ENCODE results near the gene OR9Q1.

OR9Q1 gene

GRCh38 chr11:58003591-58003990 lies 20.1 kb upstream of the OR9Q1 start:
- Histone ChIP-seq H3K9me3 (ENCODE audit: control insufficient read depth, insufficient read depth, low read length) (peaks cover 8% of the 10 kb centered on the region; the same call in 1 of the 2 replicates), H3K9ac (ENCODE audit: low read depth, low read length) (no peak overlapping the region), H3K36me3 (ENCODE audit: insufficient read depth, low read length) (no peaks in the 10 kb centered on the region), H3K4me1 (ENCODE audit: insufficient read depth, low read length) (no peaks in the 10 kb centered on the region; the same call in 1 of the 2 replicates)

GRCh38 chr11:58004664-58005063 lies 19.0 kb upstream of the OR9Q1 start:
- Histone ChIP-seq H3K36me3 (ENCODE audit: insufficient read depth, low read length) (no peaks in the 10 kb centered on the region), H3K9ac (ENCODE audit: low read depth, low read length) (no peak overlapping the region), H3K9me3 (ENCODE audit: control insufficient read depth, insufficient read depth, low read length) (peaks cover 8% of the 10 kb centered on the region; the same call in 1 of the 2 replicates), H3K4me1 (ENCODE audit: insufficient read depth, low read length) (no peaks in the 10 kb centered on the region; the same call in 1 of the 2 replicates)

- H3K4me1 ChIP-seq (ENCODE audit: insufficient read depth, low read length), result no peaks in the 10 kb centered on the region; the same call in 1 of the 2 replicates
- H3K9me3 ChIP-seq (ENCODE audit: control insufficient read depth, insufficient read depth, low read length), result no peaks in the 10 kb centered on the region
- no peaks in the 10 kb centered on the region for H3K36me3 ChIP-seq (ENCODE audit: insufficient read depth, low read length)
- H3K9ac ChIP-seq (ENCODE audit: low read depth, low read length), result no peak overlapping the region
These were observed 16.7 kb upstream of the OR9Q1 start for GRCh38 chr11:58006940-58007339.

GRCh38 chr11:58011771-58012170 lies 11.9 kb upstream of the OR9Q1 start:
- Histone ChIP-seq H3K4me1 (ENCODE audit: insufficient read depth, low read length) (no peaks in the 10 kb centered on the region), H3K9ac (ENCODE audit: low read depth, low read length) (no peak overlapping the region), H3K36me3 (ENCODE audit: insufficient read depth, low read length) (no peaks in the 10 kb centered on the region), H3K9me3 (ENCODE audit: control insufficient read depth, insufficient read depth, low read length) (no peaks in the 10 kb centered on the region)

GRCh38 chr11:58024601-58025091 lies 965 bp downstream of the OR9Q1 start:
- Histone ChIP-seq H3K9me3 (ENCODE audit: control insufficient read depth, insufficient read depth, low read length) (no peaks in the 10 kb centered on the region), H3K9ac (ENCODE audit: low read depth, low read length) (no peak overlapping the region), H3K4me1 (ENCODE audit: insufficient read depth, low read length) (no peaks in the 10 kb centered on the region), H3K36me3 (ENCODE audit: insufficient read depth, low read length) (no peaks in the 10 kb centered on the region)

GRCh38 chr11:58027341-58027740 lies 3.7 kb downstream of the OR9Q1 start:
- no peaks in the 10 kb centered on the region for H3K4me1 ChIP-seq (ENCODE audit: insufficient read depth, low read length)

GRCh38 chr11:58028687-58029411 lies 5.2 kb downstream of the OR9Q1 start:
- no peaks in the 10 kb centered on the region for H3K4me1 ChIP-seq (ENCODE audit: insufficient read depth, low read length)
- no peak overlapping the region for H3K9ac ChIP-seq (ENCODE audit: low read depth, low read length)
- no peaks in the 10 kb centered on the region for H3K36me3 ChIP-seq (ENCODE audit: insufficient read depth, low read length)
- no peaks in the 10 kb centered on the region for H3K9me3 ChIP-seq (ENCODE audit: control insufficient read depth, insufficient read depth, low read length)

More at GRCh38 chr11:58027341-58027740, 3.7 kb downstream of the OR9Q1 start:
- no peaks in the 10 kb centered on the region for H3K9me3 ChIP-seq (ENCODE audit: control insufficient read depth, insufficient read depth, low read length)
- H3K9ac ChIP-seq (ENCODE audit: low read depth, low read length), result no peak overlapping the region
- no peaks in the 10 kb centered on the region for H3K36me3 ChIP-seq (ENCODE audit: insufficient read depth, low read length)

- Histone ChIP-seq H3K9me3 (ENCODE audit: control insufficient read depth, insufficient read depth, low read length) (no peaks in the 10 kb centered on the region), H3K4me1 (ENCODE audit: insufficient read depth, low read length) (no peaks in the 10 kb centered on the region), H3K36me3 (ENCODE audit: insufficient read depth, low read length) (no peaks in the 10 kb centered on the region), H3K9ac (ENCODE audit: low read depth, low read length) (no peak within 1 kb of the TSS)
These were observed 7.0 kb downstream of the OR9Q1 start, which contains the start of gene OR6Q1 for GRCh38 chr11:58030653-58031052. Gene OR6Q1, plus strand, starts transcription at chr11:58030953. Its CDS starts 0 bp downstream, at chr11:58030953.

GRCh38 chr11:58034471-58034870 lies 10.8 kb downstream of the OR9Q1 start:
- H3K36me3 ChIP-seq (ENCODE audit: insufficient read depth, low read length), result no peaks in the 10 kb centered on the region
- no peaks in the 10 kb centered on the region for H3K9me3 ChIP-seq (ENCODE audit: control insufficient read depth, insufficient read depth, low read length)
- H3K4me1 ChIP-seq (ENCODE audit: insufficient read depth, low read length), result no peaks in the 10 kb centered on the region
- no peak overlapping the region for H3K9ac ChIP-seq (ENCODE audit: low read depth, low read length)

GRCh38 chr11:58039589-58039988 lies 15.9 kb downstream of the OR9Q1 start:
- no peaks in the 10 kb centered on the region for H3K4me1 ChIP-seq (ENCODE audit: insufficient read depth, low read length)
- H3K36me3 ChIP-seq (ENCODE audit: insufficient read depth, low read length), result no peaks in the 10 kb centered on the region
- H3K9ac ChIP-seq (ENCODE audit: low read depth, low read length), result no peak overlapping the region
- H3K9me3 ChIP-seq (ENCODE audit: control insufficient read depth, insufficient read depth, low read length), result no peaks in the 10 kb centered on the region

- Histone ChIP-seq H3K9me3 (ENCODE audit: control insufficient read depth, insufficient read depth, low read length) (no peaks in the 10 kb centered on the region), H3K4me1 (ENCODE audit: insufficient read depth, low read length) (no peaks in the 10 kb centered on the region), H3K36me3 (ENCODE audit: insufficient read depth, low read length) (no peaks in the 10 kb centered on the region), H3K9ac (ENCODE audit: low read depth, low read length) (no peak overlapping the region)
These were observed 19.7 kb downstream of the OR9Q1 start for GRCh38 chr11:58043379-58043778.

- H3K9me3 ChIP-seq (ENCODE audit: control insufficient read depth, insufficient read depth, low read length), result no peaks in the 10 kb centered on the region
- no peaks in the 10 kb centered on the region for H3K36me3 ChIP-seq (ENCODE audit: insufficient read depth, low read length)
- no peak overlapping the region for H3K9ac ChIP-seq (ENCODE audit: low read depth, low read length)
- H3K4me1 ChIP-seq (ENCODE audit: insufficient read depth, low read length), result no peaks in the 10 kb centered on the region
These were observed 22.6 kb downstream of the OR9Q1 start for GRCh38 chr11:58046231-58046630.

- Histone ChIP-seq H3K9me3 (ENCODE audit: control insufficient read depth, insufficient read depth, low read length) (no peaks in the 10 kb centered on the region), H3K36me3 (ENCODE audit: insufficient read depth, low read length) (no peaks in the 10 kb centered on the region), H3K4me1 (ENCODE audit: insufficient read depth, low read length) (no peaks in the 10 kb centered on the region), H3K9ac (ENCODE audit: low read depth, low read length) (no peak overlapping the region)
These were observed 24.1 kb downstream of the OR9Q1 start for GRCh38 chr11:58047818-58048217.

- peaks cover 23% of the 10 kb centered on the region for H3K4me1 ChIP-seq (ENCODE audit: insufficient read depth, low read length)
- no peaks in the 10 kb centered on the region for H3K36me3 ChIP-seq (ENCODE audit: insufficient read depth, low read length)
- no peaks in the 10 kb centered on the region for H3K9me3 ChIP-seq (ENCODE audit: control insufficient read depth, insufficient read depth, low read length)
- H3K9ac ChIP-seq (ENCODE audit: low read depth, low read length), result no peak overlapping the region
These were observed 32.2 kb downstream of the OR9Q1 start for GRCh38 chr11:58055806-58056401.

GRCh38 chr11:58057481-58057880 lies 33.8 kb downstream of the OR9Q1 start:
- Histone ChIP-seq H3K4me1 (ENCODE audit: insufficient read depth, low read length) (peaks cover 36% of the 10 kb centered on the region), H3K36me3 (ENCODE audit: insufficient read depth, low read length) (no peaks in the 10 kb centered on the region), H3K9me3 (ENCODE audit: control insufficient read depth, insufficient read depth, low read length) (no peaks in the 10 kb centered on the region), H3K9ac (ENCODE audit: low read depth, low read length) (no peak overlapping the region)

All from ES-I3 (cell line).